22Rv1 (cell line): Measurements from ENCODE around the gene PDZRN3.

Experiments used
- H3K27ac ChIP-seq: fragments of 450-650 bp; 2 replicates; pipeline ENCODE4 v1.5.1; 2017
- ZFX ChIP-seq: fragments of 450-650 bp; IDR thresholded peaks from 2 replicates; pipeline ENCODE4 v1.6.1; 2017; ENCODE audit warnings: antibody characterized with exemption, borderline replicate concordance
- TF ChIP-seq, protein P1 (sequence below): fragments of 450-650 bp; IDR thresholded peaks from 2 replicates; pipeline ENCODE4 v1.5.1; 2017; ENCODE audit warnings: mild to moderate bottlenecking

PDZRN3 gene

DNA sequence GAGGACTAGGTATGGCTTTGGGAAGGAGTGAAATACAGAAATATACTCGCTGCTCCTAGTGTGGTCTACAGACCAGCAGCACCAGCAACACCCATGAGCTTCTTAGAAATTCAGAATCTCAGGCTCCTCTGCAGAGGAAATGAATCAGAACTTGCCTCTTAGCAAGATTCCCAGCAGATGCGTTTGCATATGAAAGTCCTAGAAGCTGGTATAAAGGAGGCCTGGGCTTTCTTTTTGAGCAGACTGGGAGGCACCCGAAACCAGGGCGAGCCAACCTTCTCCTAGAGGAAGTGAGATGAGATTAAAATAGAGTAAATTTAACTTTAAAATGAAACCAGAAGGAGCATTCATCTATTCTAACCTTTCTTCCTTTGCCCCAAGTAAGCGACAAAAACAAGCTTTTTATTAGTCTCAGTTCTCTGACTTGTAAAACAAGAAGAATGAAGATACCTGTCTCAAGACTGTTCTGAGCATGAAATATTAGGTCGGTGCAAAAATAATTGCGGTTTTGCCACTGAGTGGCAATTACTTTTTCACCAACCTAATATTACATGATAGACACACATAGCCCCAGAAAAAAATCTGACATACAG lies 140.0 kb downstream of the PDZRN3 start:
- H3K27ac ChIP-seq = no peak overlapping the region
- TF ChIP-seq ZFX = no peak
- TF ChIP-seq, protein P1, sequence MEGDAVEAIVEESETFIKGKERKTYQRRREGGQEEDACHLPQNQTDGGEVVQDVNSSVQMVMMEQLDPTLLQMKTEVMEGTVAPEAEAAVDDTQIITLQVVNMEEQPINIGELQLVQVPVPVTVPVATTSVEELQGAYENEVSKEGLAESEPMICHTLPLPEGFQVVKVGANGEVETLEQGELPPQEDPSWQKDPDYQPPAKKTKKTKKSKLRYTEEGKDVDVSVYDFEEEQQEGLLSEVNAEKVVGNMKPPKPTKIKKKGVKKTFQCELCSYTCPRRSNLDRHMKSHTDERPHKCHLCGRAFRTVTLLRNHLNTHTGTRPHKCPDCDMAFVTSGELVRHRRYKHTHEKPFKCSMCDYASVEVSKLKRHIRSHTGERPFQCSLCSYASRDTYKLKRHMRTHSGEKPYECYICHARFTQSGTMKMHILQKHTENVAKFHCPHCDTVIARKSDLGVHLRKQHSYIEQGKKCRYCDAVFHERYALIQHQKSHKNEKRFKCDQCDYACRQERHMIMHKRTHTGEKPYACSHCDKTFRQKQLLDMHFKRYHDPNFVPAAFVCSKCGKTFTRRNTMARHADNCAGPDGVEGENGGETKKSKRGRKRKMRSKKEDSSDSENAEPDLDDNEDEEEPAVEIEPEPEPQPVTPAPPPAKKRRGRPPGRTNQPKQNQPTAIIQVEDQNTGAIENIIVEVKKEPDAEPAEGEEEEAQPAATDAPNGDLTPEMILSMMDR = no peak

- no peak overlapping the region for H3K27ac ChIP-seq
- TF ChIP-seq ZFX = no peak
- TF ChIP-seq, protein P1 = no peak
Measured at GRCh38 chr3:73481888-73482287, 142.9 kb downstream of the PDZRN3 start.

DNA sequence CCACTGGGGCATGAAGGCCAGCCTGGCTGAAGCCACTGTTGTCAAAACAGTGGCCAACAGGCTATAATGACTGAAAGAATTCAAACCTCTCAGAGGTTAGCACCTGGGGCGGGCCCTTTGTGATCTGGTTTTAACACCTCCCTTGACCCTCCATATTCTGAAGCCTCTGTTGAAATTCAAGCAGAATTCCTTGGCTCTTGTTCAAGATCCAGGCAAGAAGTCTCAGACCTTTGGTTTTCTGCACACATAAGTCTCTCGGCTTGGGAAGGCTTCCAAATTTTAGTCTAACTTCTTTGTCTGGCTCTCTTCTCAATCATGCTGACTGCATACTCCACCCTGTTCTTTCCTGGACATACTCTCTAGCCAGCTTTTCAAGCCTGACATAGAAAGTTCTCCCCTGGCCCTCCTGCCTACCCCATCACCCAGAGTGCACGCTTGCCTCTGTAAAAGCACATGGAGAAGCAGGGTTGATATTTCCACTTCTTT lies 144.5 kb downstream of the PDZRN3 start:
- TF ChIP-seq ZFX = no peak
- TF ChIP-seq, protein P1 = no peak
- H3K27ac ChIP-seq = no peak overlapping the region

GRCh38 chr3:73479325-73479724 lies 145.4 kb downstream of the PDZRN3 start:
- no peak for TF ChIP-seq ZFX
- TF ChIP-seq, protein P1 = no peak

DNA sequence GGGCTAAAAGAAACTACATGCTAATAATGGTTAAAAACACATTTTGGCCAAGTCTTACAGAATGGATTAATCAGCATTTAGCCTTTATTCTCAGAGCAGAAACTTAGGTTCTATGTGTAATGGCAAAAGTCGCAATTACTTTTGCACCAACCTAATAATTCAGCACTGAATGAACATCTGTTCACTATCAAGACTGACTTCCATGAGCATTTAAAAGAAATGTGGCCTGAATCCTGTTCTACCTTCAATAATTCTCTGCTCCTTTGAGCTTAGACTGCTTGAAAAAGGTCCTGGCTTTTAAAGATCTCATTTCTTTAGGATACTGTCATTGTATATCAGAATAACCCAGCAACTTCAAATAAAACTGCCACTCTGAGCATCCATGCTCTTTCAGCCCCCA lies 145.9 kb downstream of the PDZRN3 start:
- H3K27ac ChIP-seq = no peak overlapping the region
- TF ChIP-seq, protein P1 = no peak
- TF ChIP-seq ZFX = no peak

More at GRCh38 chr3:73479325-73479724, 145.4 kb downstream of the PDZRN3 start:
- H3K27ac ChIP-seq = no peak overlapping the region

DNA sequence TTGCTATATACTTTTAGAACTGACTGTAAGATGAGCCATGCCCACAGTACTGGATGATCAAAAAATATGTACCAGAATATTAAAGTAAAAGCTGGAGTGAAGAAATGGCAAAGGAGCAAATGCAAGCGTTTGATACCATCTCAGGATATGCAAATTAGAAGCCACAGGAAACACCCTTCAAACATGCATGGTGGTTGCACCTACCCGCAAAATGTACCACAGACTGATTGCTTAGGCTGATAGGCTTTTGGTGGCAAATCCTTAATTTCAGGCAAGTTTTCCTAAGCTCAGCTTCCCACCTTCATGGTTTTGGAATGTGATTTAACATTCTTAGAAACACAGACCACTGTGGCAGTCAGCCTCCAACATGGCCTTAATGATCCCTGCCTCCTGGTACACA lies 149.0 kb downstream of the PDZRN3 start:
- no peak for TF ChIP-seq ZFX
- TF ChIP-seq, protein P1 = no peak
- no peak overlapping the region for H3K27ac ChIP-seq

GRCh38 chr3:73475175-73475574 lies 149.6 kb downstream of the PDZRN3 start:
- H3K27ac ChIP-seq = no peak overlapping the region
- TF ChIP-seq, protein P1 = no peak
- TF ChIP-seq ZFX = no peak
